Karpas-422 (cell line): ENCODE measurements around the gene ZNF532. TPM values are rescaled to one million over a fixed set of nuclear protein-coding genes. Genes with fewer than 3 reads are reported as not detected.

ENCODE experiments used
- DNase-seq: peaks from one replicate; pipeline ENCODE4 v3.0.0-alpha.2; 2015
- H2AFZ ChIP-seq: fragments of 200-600 bp; sonication (generic); 2 replicates; pipeline ENCODE4 v1.6.1; 2014; ENCODE audit warnings: antibody characterized with exemption, low read length, mixed read lengths
- H3K27ac ChIP-seq: fragments of 200-600 bp; sonication (generic); 2 replicates; pipeline ENCODE4 v1.5.1; 2014; ENCODE audit warnings: mild to moderate bottlenecking, low read length, moderate library complexity
- H3K27me3 ChIP-seq: fragments of 200-600 bp; sonication (generic); 2 replicates; pipeline ENCODE4 v1.6.1; 2014; ENCODE audit warnings: low read length, mixed read lengths
- H3K36me3 ChIP-seq: fragments of 200-600 bp; sonication (generic); 2 replicates; pipeline ENCODE4 v1.6.1; 2014; ENCODE audit warnings: low read length, mixed read lengths; ENCODE audit not compliant: insufficient read depth
- H3K4me1 ChIP-seq: fragments of 200-600 bp; sonication (generic); 2 replicates; pipeline ENCODE4 v1.6.1; 2014; ENCODE audit warnings: mild to moderate bottlenecking, low read length, mixed read lengths
- H3K4me2 ChIP-seq: fragments of 200-600 bp; sonication (generic); 2 replicates; pipeline ENCODE4 v1.6.1; 2014; ENCODE audit warnings: low read length, low read depth, mild to moderate bottlenecking; ENCODE audit not compliant: poor library complexity, severe bottlenecking
- H3K4me3 ChIP-seq: fragments of 200-600 bp; sonication (generic); 2 replicates; pipeline ENCODE4 v1.5.1; 2014; ENCODE audit warnings: mild to moderate bottlenecking, antibody characterized with exemption, low read length, mixed read lengths
- H3K79me2 ChIP-seq: fragments of 200-600 bp; sonication (generic); 2 replicates; pipeline ENCODE4 v1.6.1; 2014; ENCODE audit warnings: mild to moderate bottlenecking, low read length, mixed read lengths
- H3K9ac ChIP-seq: fragments of 200-600 bp; sonication (generic); 2 replicates; pipeline ENCODE4 v1.6.0; 2014; ENCODE audit warnings: low read length
- H3K9me2 ChIP-seq: fragments of 200-600 bp; sonication (generic), shearing (Covaris generic); replicated peaks from 2 replicates; pipeline ENCODE4 v1.6.0; 2014; ENCODE audit warnings: mild to moderate bottlenecking, low read length, moderate library complexity; ENCODE audit not compliant: insufficient read depth
- H3K9me3 ChIP-seq: fragments of 300-700, 200-600 bp; sonication (generic); 2 replicates; pipeline ENCODE4 v1.6.1; 2014; ENCODE audit warnings: low read length, mixed read lengths
- H4K20me1 ChIP-seq: fragments of 200-600 bp; sonication (generic); 2 replicates; pipeline ENCODE4 v1.6.1; 2014; ENCODE audit warnings: mild to moderate bottlenecking, antibody characterized with exemption, low read length, low read depth; ENCODE audit not compliant: insufficient read depth
- total RNA-seq: library from RNA; depleted of rRNA; stranded (reverse); fragments of >200 nt; shearing (Covaris generic); gene quantifications from 2 replicates; pipeline ENCODE4 v1.2.3, GENCODE V29; 2014; ENCODE audit warnings: low replicate concordance

Gene ZNF532
- total RNA-seq, 1 experiment from 2014 or later = 34.9 TPM

DNA sequence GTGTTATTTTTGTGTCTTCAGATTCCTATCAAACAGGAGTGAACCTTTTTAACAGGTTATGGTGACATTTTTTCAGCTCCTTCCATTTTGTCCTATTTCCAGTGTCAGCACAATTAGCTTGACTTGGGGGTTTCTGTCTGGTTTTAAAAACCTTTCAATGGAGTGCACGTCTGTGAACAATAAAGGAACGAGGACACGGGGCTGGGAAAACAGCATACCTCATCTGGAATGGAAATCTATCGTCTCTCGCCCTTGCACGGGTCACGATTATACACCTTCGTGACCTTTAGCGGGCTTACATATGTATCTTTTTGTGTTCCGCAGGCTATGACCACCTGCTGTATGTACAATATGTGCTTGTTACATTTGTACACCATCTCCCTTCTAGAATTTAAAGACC is 2.3 kb upstream of the ZNF532 start:
- Histone ChIP-seq H3K36me3 (peaks cover 11% of the 10 kb centered on the region; the same call in 1 of the 2 replicates), H2AFZ (no peak overlapping the region), H3K4me1 (peaks cover 23% of the 10 kb centered on the region), H3K4me3 (peak overlapping the region; percentile 65), H3K9me3 (no peaks in the 10 kb centered on the region), H3K9me2 (no peaks in the 10 kb centered on the region), H3K9ac (peak overlapping the region; percentile 76), H3K27ac (0 out of 2 replicates have a peak overlapping the region, but pooled peaks have one; percentile 71), H3K27me3 (no peaks in the 10 kb centered on the region), H3K4me2 (peak overlapping the region; percentile 84), H4K20me1 (no peaks in the 10 kb centered on the region), H3K79me2 (peaks cover 5% of the 10 kb centered on the region; the same call in 1 of the 2 replicates)
- no peak for DNase-seq

DNA sequence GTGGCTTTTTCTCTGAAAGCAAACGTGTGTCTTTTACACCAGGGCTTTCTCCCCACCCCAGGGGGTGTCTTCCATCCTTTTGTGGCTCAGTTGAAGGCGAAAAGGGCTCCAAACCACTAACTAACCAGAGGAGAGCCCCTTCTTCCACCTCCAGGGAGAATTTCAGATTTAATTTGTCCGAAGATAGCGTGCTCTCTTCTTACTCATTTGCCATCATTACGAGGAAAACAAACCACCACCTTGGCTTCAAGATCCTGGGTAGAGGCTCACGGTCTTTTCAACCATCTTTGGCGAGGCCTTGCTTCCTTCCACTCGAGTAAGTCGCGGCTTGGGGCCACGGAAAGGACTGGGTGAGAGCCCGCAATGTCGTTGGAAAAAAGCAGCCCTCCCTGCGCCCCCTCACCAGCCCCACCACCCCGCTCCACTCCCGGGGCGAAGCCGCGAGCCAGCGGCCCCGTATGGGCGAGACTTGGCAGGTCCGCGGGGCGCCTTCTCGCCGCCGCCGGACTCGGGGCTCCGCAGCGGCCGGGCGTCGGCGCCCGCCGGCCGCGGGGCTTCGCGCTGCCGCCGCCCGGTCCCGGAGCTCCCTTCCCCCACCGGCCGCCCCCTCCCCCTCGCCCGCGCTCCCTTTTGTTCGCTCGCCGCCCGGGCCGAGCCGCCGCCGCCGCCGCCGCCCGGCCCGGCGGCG is 1.7 kb upstream of the ZNF532 start:
- peak overlapping the region; percentile 90 for H2AFZ ChIP-seq
- peak overlapping the region; percentile 71 for H3K27ac ChIP-seq

DNA sequence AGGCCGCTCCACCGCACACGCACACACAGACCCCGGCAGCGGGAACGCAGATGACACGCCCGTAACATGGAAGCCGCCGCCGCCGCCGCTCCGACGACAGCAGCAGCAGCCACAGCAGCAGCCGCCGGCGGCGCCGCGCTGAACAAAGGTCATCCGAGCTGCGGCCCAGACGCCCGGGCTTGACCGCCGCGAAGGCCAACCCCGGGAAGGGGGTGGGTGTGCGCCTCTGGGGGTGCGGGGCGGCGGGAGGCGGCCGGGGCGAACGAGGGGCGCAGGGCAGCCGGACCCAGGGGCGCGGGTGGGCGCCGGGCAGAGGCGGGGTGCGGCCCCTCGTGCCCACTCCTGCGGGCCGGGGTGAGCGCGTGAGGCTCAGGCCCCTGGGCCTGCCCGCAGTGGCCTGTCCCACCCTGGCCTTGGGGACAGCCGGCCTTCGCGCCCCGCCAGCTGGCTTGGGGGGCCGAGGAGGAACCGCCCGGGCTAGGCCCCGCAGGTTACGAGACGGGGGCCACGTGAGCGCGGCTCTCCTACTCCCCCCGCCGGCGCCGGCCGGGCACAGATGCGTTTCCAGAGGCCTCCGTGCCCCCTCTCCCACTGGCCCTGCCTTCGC is 1.0 kb upstream of the ZNF532 start:
- H3K27me3 ChIP-seq = no peaks in the 10 kb centered on the region
- no peaks in the 10 kb centered on the region for H3K9me2 ChIP-seq
- H3K4me2 ChIP-seq = peak overlapping the region; percentile 63
- H4K20me1 ChIP-seq = no peaks in the 10 kb centered on the region
- H3K79me2 ChIP-seq = peaks cover 5% of the 10 kb centered on the region; the same call in 1 of the 2 replicates
- peak overlapping the region; percentile 59 for H3K27ac ChIP-seq
- H3K4me1 ChIP-seq = peaks cover 23% of the 10 kb centered on the region
- no peaks in the 10 kb centered on the region for H3K9me3 ChIP-seq
- H3K4me3 ChIP-seq = peak overlapping the region; percentile 63
- DNase-seq = peak; percentile 65
- H3K9ac ChIP-seq = peak overlapping the region; percentile 78
- peaks cover 23% of the 10 kb centered on the region for H3K36me3 ChIP-seq
- 0 out of 2 replicates have a peak overlapping the region, but pooled peaks have one; percentile 58 for H2AFZ ChIP-seq

More for the DNA sequence above, 1.7 kb upstream of the ZNF532 start:
- peak overlapping the region; percentile 78 for H3K9ac ChIP-seq
- no peaks in the 10 kb centered on the region for H3K9me2 ChIP-seq
- H3K4me2 ChIP-seq = peak overlapping the region; percentile 84
- no peaks in the 10 kb centered on the region for H4K20me1 ChIP-seq
- H3K9me3 ChIP-seq = no peaks in the 10 kb centered on the region
- H3K27me3 ChIP-seq = no peaks in the 10 kb centered on the region
- peaks cover 17% of the 10 kb centered on the region for H3K36me3 ChIP-seq
- peaks cover 5% of the 10 kb centered on the region; the same call in 1 of the 2 replicates for H3K79me2 ChIP-seq
- H3K4me3 ChIP-seq = peak overlapping the region; percentile 65
- peak; percentile 70 for DNase-seq
- H3K4me1 ChIP-seq = peaks cover 23% of the 10 kb centered on the region

GRCh38 chr18:58865033-58865590 is 435 bp downstream of the ZNF532 start:
- Histone ChIP-seq H3K27ac (peak overlapping the region; percentile 50; the same call in 1 of the 2 replicates), H3K27me3 (no peaks in the 10 kb centered on the region), H2AFZ (no peak overlapping the region), H3K36me3 (peaks cover 25% of the 10 kb centered on the region), H3K4me1 (peaks cover 23% of the 10 kb centered on the region), H3K9me3 (no peaks in the 10 kb centered on the region), H3K4me3 (peak overlapping the region; percentile 49; the same call in 1 of the 2 replicates), H3K79me2 (peaks cover 5% of the 10 kb centered on the region; the same call in 1 of the 2 replicates), H3K9ac (0 out of 2 replicates have a peak overlapping the region, but pooled peaks have one; percentile 78), H3K4me2 (peak overlapping the region; percentile 52), H4K20me1 (no peaks in the 10 kb centered on the region), H3K9me2 (no peaks in the 10 kb centered on the region)
- no peak for DNase-seq

DNA sequence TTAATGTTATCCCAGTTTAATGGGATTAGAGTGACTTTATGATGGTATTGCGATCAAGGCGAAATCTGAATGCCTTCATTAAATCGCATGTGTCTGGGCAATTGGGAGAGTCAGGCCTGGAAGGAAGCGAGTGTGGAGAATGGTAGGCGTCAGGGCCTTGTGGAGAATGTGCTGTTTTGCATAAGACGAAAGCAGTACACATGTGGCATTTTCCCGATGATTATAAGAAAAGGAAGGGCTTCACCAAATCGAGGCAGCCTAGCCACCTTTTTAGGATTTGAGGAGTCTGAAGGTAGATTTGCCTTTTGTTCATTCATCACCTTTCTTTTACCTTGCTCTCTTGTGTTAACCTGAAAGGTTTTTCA is 1.0 kb downstream of the ZNF532 start:
- H3K27ac ChIP-seq = no peak overlapping the region
- no peaks in the 10 kb centered on the region for H4K20me1 ChIP-seq
- H2AFZ ChIP-seq = no peak overlapping the region
- H3K4me3 ChIP-seq = no peak overlapping the region
- peaks cover 25% of the 10 kb centered on the region for H3K36me3 ChIP-seq
- peaks cover 5% of the 10 kb centered on the region; the same call in 1 of the 2 replicates for H3K79me2 ChIP-seq
- H3K9me2 ChIP-seq = no peaks in the 10 kb centered on the region
- H3K4me1 ChIP-seq = peaks cover 23% of the 10 kb centered on the region
- DNase-seq = no peak
- H3K4me2 ChIP-seq = no peak overlapping the region
- no peaks in the 10 kb centered on the region for H3K27me3 ChIP-seq
- no peak overlapping the region for H3K9ac ChIP-seq
- H3K9me3 ChIP-seq = no peaks in the 10 kb centered on the region

DNA sequence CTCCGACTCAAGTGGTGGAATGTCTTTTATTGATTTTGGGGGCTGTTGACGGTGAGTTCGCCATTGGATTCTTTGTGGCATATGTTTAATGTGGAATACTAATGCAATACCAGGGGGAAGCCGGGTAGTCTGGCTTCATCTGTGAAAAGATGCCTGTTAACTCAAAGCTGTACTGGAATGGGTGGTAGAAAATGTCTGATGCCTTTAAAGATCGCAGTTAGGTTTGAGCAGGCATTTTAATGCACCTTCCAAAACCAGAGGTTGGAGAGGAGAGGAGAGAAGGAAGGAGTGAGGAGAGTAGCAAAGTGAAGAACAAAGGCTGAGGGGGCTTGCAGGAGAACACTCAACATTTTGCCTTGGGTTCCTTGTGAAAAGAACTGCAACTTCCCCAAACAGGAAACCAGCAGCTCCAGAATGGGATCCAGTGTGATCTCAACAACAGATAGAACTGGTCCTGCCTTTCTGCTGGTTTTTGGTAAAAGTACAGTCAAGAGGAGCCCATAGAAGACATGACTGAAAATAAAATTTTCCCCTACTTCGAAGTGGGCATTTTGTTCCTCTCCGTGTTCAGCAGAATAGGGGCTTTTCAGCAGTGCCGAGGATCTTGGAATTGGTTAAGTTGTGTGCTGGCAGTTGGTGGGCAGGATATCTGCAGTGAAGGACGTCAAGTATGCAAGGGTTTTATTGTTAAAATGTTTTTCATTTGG is 1.5 kb downstream of the ZNF532 start:
- Histone ChIP-seq H3K4me1 (peaks cover 23% of the 10 kb centered on the region), H3K9me3 (no peaks in the 10 kb centered on the region), H2AFZ (no peak overlapping the region), H3K27me3 (no peaks in the 10 kb centered on the region), H3K9ac (no peak overlapping the region), H3K79me2 (peaks cover 5% of the 10 kb centered on the region; the same call in 1 of the 2 replicates), H3K36me3 (peaks cover 25% of the 10 kb centered on the region), H3K4me3 (no peak overlapping the region), H3K4me2 (no peak overlapping the region), H3K27ac (no peak overlapping the region), H3K9me2 (no peaks in the 10 kb centered on the region), H4K20me1 (no peaks in the 10 kb centered on the region)
- DNase-seq = no peak

GRCh38 chr18:58866773-58867150 is 2.1 kb downstream of the ZNF532 start:
- Histone ChIP-seq H3K9me2 (no peaks in the 10 kb centered on the region), H3K27me3 (no peaks in the 10 kb centered on the region), H3K9ac (no peak overlapping the region), H3K4me3 (no peak overlapping the region), H3K4me1 (peaks cover 23% of the 10 kb centered on the region), H3K79me2 (peaks cover 5% of the 10 kb centered on the region; the same call in 1 of the 2 replicates), H3K27ac (no peak overlapping the region), H3K4me2 (no peak overlapping the region), H4K20me1 (no peaks in the 10 kb centered on the region), H3K36me3 (peaks cover 25% of the 10 kb centered on the region), H2AFZ (no peak overlapping the region), H3K9me3 (no peaks in the 10 kb centered on the region)
- no peak for DNase-seq
